Measurements from ENCODE around the gene MPP4.

DNA sequence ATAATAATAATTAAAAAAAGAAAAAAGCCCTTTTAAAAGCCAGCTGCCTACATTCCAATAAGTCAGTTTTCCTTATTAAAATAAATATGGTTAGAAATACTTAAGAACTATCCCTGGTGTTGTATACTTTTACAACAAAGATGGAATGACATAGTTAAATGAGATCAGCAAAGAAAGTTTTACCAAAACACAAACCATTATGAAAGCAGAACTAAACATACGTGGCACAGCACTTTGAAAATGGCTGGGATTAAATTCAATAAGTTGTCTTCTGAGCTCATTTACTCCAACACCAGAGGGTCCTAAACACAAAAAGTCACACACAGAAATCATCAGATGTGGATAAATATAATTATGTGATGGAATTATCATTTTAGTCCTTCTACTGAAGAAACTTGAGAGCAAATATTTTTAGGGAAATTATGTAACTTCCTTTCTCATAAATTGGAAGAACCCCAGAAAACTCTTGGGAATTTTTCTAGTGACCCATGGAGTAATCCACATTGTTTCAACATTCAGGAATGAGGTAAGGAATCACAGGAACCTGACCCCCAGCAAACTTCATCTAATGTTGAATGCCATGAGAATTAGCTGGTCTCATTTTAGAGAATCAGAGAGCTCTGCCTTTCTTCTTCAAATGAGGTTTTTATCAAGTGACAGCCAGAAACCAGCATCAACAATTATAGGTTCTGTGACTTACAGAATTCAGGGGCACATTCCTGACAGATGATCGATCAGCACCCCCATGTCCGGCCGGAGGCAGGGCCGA, 43.6 kb downstream of the MPP4 start:
- TF ChIP-seq, protein P1, sequence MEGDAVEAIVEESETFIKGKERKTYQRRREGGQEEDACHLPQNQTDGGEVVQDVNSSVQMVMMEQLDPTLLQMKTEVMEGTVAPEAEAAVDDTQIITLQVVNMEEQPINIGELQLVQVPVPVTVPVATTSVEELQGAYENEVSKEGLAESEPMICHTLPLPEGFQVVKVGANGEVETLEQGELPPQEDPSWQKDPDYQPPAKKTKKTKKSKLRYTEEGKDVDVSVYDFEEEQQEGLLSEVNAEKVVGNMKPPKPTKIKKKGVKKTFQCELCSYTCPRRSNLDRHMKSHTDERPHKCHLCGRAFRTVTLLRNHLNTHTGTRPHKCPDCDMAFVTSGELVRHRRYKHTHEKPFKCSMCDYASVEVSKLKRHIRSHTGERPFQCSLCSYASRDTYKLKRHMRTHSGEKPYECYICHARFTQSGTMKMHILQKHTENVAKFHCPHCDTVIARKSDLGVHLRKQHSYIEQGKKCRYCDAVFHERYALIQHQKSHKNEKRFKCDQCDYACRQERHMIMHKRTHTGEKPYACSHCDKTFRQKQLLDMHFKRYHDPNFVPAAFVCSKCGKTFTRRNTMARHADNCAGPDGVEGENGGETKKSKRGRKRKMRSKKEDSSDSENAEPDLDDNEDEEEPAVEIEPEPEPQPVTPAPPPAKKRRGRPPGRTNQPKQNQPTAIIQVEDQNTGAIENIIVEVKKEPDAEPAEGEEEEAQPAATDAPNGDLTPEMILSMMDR (IDR thresholded peaks at IDR 0.05 in 2 of 3, conservative IDR thresholded peaks at IDR 0.05 in 1 of 3; ENCODE audit: insufficient read depth in 2 of 3, low read depth in 1 of 3, low read length in 3 of 3): no peak
- TF ChIP-seq, protein P2, sequence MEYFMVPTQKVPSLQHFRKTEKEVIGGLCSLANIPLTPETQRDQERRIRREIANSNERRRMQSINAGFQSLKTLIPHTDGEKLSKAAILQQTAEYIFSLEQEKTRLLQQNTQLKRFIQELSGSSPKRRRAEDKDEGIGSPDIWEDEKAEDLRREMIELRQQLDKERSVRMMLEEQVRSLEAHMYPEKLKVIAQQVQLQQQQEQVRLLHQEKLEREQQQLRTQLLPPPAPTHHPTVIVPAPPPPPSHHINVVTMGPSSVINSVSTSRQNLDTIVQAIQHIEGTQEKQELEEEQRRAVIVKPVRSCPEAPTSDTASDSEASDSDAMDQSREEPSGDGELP (CRISPR knock-in tag; IDR thresholded peaks at IDR 0.05; ENCODE audit: borderline replicate concordance): no peak
- no peak for TF ChIP-seq MAFF (IDR thresholded peaks at IDR 0.05; ENCODE audit: low read length)
- TF ChIP-seq ETV5 (CRISPR knock-in tag; IDR thresholded peaks at IDR 0.05; ENCODE audit: low read depth): no peak
- TF ChIP-seq RBM15 (IDR thresholded peaks at IDR 0.05; ENCODE audit: insufficient read depth, low read length): no peak
- TF ChIP-seq, protein P3, sequence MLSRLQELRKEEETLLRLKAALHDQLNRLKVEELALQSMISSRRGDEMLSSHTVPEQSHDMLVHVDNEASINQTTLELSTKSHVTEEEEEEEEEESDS (CRISPR knock-in tag; IDR thresholded peaks at IDR 0.05): no peak
- no peak for TF ChIP-seq TAF1 (IDR thresholded peaks at IDR 0.05; ENCODE audit: control insufficient read depth, extremely low read depth, insufficient read depth, low read length, severe bottlenecking)
- TF ChIP-seq NCOA1 (IDR thresholded peaks at IDR 0.05; ENCODE audit: low read depth): no peak
- no peak for TF ChIP-seq TAF7 (tag; IDR thresholded peaks at IDR 0.05)
- TF ChIP-seq NFYB (IDR thresholded peaks at IDR 0.05; ENCODE audit: extremely low read depth, insufficient read length): no peak
- no peak for TF ChIP-seq CCAR2 (IDR thresholded peaks at IDR 0.05; ENCODE audit: low read depth, low read length)

All from K562 (cell line).